ENCODE data around the gene TSGA10IP.

DNA sequence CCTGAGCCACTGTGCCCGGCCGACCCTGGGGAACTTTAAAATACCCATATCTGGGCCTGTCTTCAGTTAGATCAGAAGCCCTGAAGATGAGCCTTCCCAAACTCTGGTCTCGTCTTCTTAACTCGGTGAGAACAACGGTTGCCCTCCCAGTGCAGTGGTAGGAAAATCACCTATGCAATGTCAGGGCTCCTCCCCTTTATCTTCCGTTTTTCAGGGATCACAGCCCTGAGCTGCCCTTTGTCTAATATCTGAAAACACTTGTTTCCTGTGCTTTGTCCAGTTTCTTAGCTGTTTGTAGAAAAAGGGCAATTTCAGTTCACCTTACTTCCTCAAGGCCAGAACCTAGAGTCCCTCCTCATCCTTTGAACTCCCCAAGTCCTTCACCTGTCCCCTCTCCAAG, 16.6 kb upstream of the TSGA10IP start:
- TF ChIP-seq, protein P1, sequence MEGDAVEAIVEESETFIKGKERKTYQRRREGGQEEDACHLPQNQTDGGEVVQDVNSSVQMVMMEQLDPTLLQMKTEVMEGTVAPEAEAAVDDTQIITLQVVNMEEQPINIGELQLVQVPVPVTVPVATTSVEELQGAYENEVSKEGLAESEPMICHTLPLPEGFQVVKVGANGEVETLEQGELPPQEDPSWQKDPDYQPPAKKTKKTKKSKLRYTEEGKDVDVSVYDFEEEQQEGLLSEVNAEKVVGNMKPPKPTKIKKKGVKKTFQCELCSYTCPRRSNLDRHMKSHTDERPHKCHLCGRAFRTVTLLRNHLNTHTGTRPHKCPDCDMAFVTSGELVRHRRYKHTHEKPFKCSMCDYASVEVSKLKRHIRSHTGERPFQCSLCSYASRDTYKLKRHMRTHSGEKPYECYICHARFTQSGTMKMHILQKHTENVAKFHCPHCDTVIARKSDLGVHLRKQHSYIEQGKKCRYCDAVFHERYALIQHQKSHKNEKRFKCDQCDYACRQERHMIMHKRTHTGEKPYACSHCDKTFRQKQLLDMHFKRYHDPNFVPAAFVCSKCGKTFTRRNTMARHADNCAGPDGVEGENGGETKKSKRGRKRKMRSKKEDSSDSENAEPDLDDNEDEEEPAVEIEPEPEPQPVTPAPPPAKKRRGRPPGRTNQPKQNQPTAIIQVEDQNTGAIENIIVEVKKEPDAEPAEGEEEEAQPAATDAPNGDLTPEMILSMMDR (IDR thresholded peaks at IDR 0.05; ENCODE audit: low read depth, low read length, poor library complexity, severe bottlenecking), result no peak
- TF ChIP-seq EZH2phosphoT487 (IDR thresholded peaks at IDR 0.05; ENCODE audit: borderline replicate concordance, low read length), result no peak
